ENCODE results near the gene CRPPA. TPM values are rescaled to one million over a fixed set of nuclear protein-coding genes. Genes with fewer than 3 reads are reported as not detected.
A peak's percentile ranks its signal among the peaks of the same experiment; 100 is the strongest.

CRPPA gene
- total and polyA plus RNA-seq, 2 experiments from 2014 or later = 1.8 TPM

DNA sequence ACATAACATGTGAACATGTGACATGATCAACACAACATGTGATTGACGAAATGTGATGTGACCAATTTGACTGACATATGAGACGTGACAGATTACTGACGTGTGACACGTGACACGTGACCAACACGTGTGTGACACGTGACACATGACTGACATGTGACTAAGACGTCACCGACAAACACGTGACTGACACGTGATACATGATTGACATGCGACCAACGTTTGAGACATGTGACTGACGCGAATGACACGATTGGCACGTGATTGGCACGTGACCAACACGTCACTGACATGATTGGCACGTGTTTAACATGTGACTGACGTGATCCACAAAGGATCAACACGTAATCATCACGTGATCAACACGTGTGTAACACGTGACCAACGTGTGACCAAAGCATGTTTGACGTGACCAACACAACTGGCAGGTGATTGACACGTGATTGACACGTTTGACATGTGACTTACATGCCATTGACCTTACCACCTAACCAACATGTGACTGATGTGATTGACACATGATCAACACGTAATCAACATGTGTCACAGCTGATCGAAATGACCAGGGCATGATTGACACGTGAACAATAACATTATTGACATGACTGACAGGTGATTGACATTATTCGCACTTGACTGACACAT lies 23.7 kb downstream of the CRPPA start:
- no peaks in the 10 kb centered on the region for H3K79me2 ChIP-seq (ENCODE audit: insufficient read depth)
- no peaks in the 10 kb centered on the region for H3K9me2 ChIP-seq (ENCODE audit: insufficient read depth)
- H3F3A ChIP-seq (ENCODE audit: insufficient read depth) = peaks cover 46% of the 10 kb centered on the region
- H3K4me1 ChIP-seq (ENCODE audit: insufficient read depth) = no peaks in the 10 kb centered on the region
- H3K4me3 ChIP-seq = no peak overlapping the region
- H2AFZ ChIP-seq = no peak overlapping the region
- H3K9ac ChIP-seq = no peak overlapping the region
- in situ Hi-C loops (cut with MboI) = no loop called here
- H3K27me3 ChIP-seq (replicated peaks; ENCODE audit: insufficient read depth) = no peaks in the 10 kb centered on the region
- DNase-seq = peak; percentile 3
- H4K20me1 ChIP-seq (ENCODE audit: insufficient read depth) = no peaks in the 10 kb centered on the region
- TF ChIP-seq EZH2phosphoT487 (IDR thresholded peaks at IDR 0.05; ENCODE audit: insufficient read depth, low read depth) = no peak
- TF ChIP-seq EZH2 (IDR thresholded peaks at IDR 0.05; ENCODE audit: insufficient read depth, poor library complexity, severe bottlenecking) = no peak
- H3K4me2 ChIP-seq (ENCODE audit: unreplicated experiment) = no peak overlapping the region
- WGBS, 2 experiments (ENCODE audit: low coverage in 1 of 2, low lambda C conversion rate in 2 of 2, missing lambda C conversion rate in 2 of 2) = 88 to 91% methylated on average over 33 of the region's 33 CpGs
- no peak overlapping the region for H3K27ac ChIP-seq
- H3K9me3 ChIP-seq (ENCODE audit: low read depth) = no peaks in the 10 kb centered on the region
- H3K36me3 ChIP-seq (ENCODE audit: low read depth) = no peaks in the 10 kb centered on the region

- TF ChIP-seq EZH2phosphoT487 (IDR thresholded peaks at IDR 0.05; ENCODE audit: insufficient read depth, low read depth) (no peak), EZH2 (IDR thresholded peaks at IDR 0.05; ENCODE audit: insufficient read depth, poor library complexity, severe bottlenecking) (no peak)
- WGBS, 2 experiments (ENCODE audit: low coverage in 1 of 2, low lambda C conversion rate in 2 of 2, missing lambda C conversion rate in 2 of 2) = 94 to 95% methylated on average over 25 of the region's 25 CpGs
- Histone ChIP-seq H3K27me3 (replicated peaks; ENCODE audit: insufficient read depth) (no peaks in the 10 kb centered on the region), H3K79me2 (ENCODE audit: insufficient read depth) (no peaks in the 10 kb centered on the region), H3K9me3 (ENCODE audit: low read depth) (no peaks in the 10 kb centered on the region), H3K36me3 (ENCODE audit: low read depth) (no peaks in the 10 kb centered on the region), H3K9me2 (ENCODE audit: insufficient read depth) (no peaks in the 10 kb centered on the region), H3F3A (ENCODE audit: insufficient read depth) (peaks cover 46% of the 10 kb centered on the region), H2AFZ (no peak overlapping the region), H3K9ac (no peak overlapping the region), H3K4me2 (ENCODE audit: unreplicated experiment) (no peak overlapping the region), H3K27ac (no peak overlapping the region), H3K4me3 (no peak overlapping the region), H4K20me1 (ENCODE audit: insufficient read depth) (no peaks in the 10 kb centered on the region), H3K4me1 (ENCODE audit: insufficient read depth) (no peaks in the 10 kb centered on the region)
- in situ Hi-C loops (cut with MboI) = no loop called here
- DNase-seq = peak; percentile 13
These were observed 24.4 kb downstream of the CRPPA start for GRCh38 chr7:16396766-16397500.

DNA sequence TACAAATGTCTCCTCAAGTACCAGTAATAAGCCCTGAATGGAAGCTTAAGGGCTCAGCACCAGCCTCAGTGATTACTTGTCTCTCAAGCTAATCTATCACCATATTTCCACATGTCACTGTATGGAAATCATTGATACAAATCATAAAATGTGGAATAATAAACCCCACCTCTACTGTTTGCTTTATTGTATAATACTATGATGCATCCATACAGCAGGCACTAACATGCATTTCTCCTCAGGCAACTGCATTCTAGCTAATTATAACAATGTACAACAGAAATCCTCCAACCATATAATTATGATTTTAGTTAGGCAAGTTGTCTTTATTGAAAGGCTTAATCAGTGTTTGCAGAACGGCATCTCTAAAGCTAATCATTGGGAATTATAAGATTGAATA lies 26.2 kb downstream of the CRPPA start:
- DNase-seq = no peak
- no peak overlapping the region for H3K4me2 ChIP-seq (ENCODE audit: unreplicated experiment)
- H3K9me2 ChIP-seq (ENCODE audit: insufficient read depth) = no peaks in the 10 kb centered on the region
- H3K27me3 ChIP-seq (replicated peaks; ENCODE audit: insufficient read depth) = no peaks in the 10 kb centered on the region
- H3F3A ChIP-seq (ENCODE audit: insufficient read depth) = peaks cover 40% of the 10 kb centered on the region
- no peak overlapping the region for H3K4me3 ChIP-seq
- no peak for TF ChIP-seq EZH2 (IDR thresholded peaks at IDR 0.05; ENCODE audit: insufficient read depth, poor library complexity, severe bottlenecking)
- no peak for TF ChIP-seq EZH2phosphoT487 (IDR thresholded peaks at IDR 0.05; ENCODE audit: insufficient read depth, low read depth)
- H3K4me1 ChIP-seq (ENCODE audit: insufficient read depth) = no peaks in the 10 kb centered on the region
- H3K36me3 ChIP-seq (ENCODE audit: low read depth) = no peaks in the 10 kb centered on the region
- H3K27ac ChIP-seq = no peak overlapping the region
- H3K9me3 ChIP-seq (ENCODE audit: low read depth) = no peaks in the 10 kb centered on the region
- H3K79me2 ChIP-seq (ENCODE audit: insufficient read depth) = no peaks in the 10 kb centered on the region
- 63 to 64% methylated on average over 1 of the region's 1 CpG for WGBS, 2 experiments (ENCODE audit: low coverage in 1 of 2, low lambda C conversion rate in 2 of 2, missing lambda C conversion rate in 2 of 2)
- in situ Hi-C loops (cut with MboI) = no loop called here
- no peak overlapping the region for H3K9ac ChIP-seq
- no peak overlapping the region for H2AFZ ChIP-seq
- H4K20me1 ChIP-seq (ENCODE audit: insufficient read depth) = no peaks in the 10 kb centered on the region

GRCh38 chr7:16393862-16394422 lies 27.4 kb downstream of the CRPPA start:
- Histone ChIP-seq H4K20me1 (ENCODE audit: insufficient read depth) (no peaks in the 10 kb centered on the region), H3K79me2 (ENCODE audit: insufficient read depth) (no peaks in the 10 kb centered on the region), H3K4me3 (no peak overlapping the region), H3K27ac (no peak overlapping the region), H3K27me3 (replicated peaks; ENCODE audit: insufficient read depth) (no peaks in the 10 kb centered on the region), H3K4me1 (ENCODE audit: insufficient read depth) (no peaks in the 10 kb centered on the region), H3K4me2 (ENCODE audit: unreplicated experiment) (no peak overlapping the region), H3K36me3 (ENCODE audit: low read depth) (no peaks in the 10 kb centered on the region), H3K9me2 (ENCODE audit: insufficient read depth) (no peaks in the 10 kb centered on the region), H2AFZ (no peak overlapping the region), H3K9me3 (ENCODE audit: low read depth) (no peaks in the 10 kb centered on the region), H3F3A (ENCODE audit: insufficient read depth) (peaks cover 28% of the 10 kb centered on the region), H3K9ac (no peak overlapping the region)
- WGBS, 2 experiments (ENCODE audit: low coverage in 1 of 2, low lambda C conversion rate in 2 of 2, missing lambda C conversion rate in 2 of 2) = 78 to 88% methylated on average over 4 of the region's 4 CpGs
- no peak for TF ChIP-seq EZH2 (IDR thresholded peaks at IDR 0.05; ENCODE audit: insufficient read depth, poor library complexity, severe bottlenecking)
- no peak for TF ChIP-seq EZH2phosphoT487 (IDR thresholded peaks at IDR 0.05; ENCODE audit: insufficient read depth, low read depth)
- no peak for DNase-seq
- in situ Hi-C loops (cut with MboI) = no loop called here
